ENCODE data around the gene PCDH9.

GRCh38 chr13:66994097-66994496, 236.0 kb downstream of the PCDH9 start:
- no peak for TF ChIP-seq TAF1 (IDR thresholded peaks at IDR 0.05; ENCODE audit: borderline replicate concordance, low read depth, low read length)
- no peak for TF ChIP-seq POLR2AphosphoS5 (IDR thresholded peaks at IDR 0.05; ENCODE audit: low read depth, low read length)
- TF ChIP-seq POLR2A (IDR thresholded peaks at IDR 0.05; ENCODE audit: low read depth, low read length) = no peak
